HG02943 (cell line): Measurements from ENCODE around the gene PRND.
"Not testable (repeated sequence)": the region's sequence is repeated elsewhere in the genome, so short reads cannot be mapped to it uniquely, and the experiment has no call there.

Experiments
- ATAC-seq: cut with Tn5 transposase; IDR thresholded peaks from one replicate; pipeline ENCODE4 v1.9.1; 2021; ENCODE audit warnings: mild to moderate bottlenecking, low read depth, moderate library complexity; ENCODE audit not compliant: unreplicated experiment

Gene PRND

GRCh38 chr20:4708036-4708435, 13.7 kb upstream of the PRND start:
- ATAC-seq: no peak

GRCh38 chr20:4708856-4709255, 12.9 kb upstream of the PRND start:
- ATAC-seq: no peak

DNA sequence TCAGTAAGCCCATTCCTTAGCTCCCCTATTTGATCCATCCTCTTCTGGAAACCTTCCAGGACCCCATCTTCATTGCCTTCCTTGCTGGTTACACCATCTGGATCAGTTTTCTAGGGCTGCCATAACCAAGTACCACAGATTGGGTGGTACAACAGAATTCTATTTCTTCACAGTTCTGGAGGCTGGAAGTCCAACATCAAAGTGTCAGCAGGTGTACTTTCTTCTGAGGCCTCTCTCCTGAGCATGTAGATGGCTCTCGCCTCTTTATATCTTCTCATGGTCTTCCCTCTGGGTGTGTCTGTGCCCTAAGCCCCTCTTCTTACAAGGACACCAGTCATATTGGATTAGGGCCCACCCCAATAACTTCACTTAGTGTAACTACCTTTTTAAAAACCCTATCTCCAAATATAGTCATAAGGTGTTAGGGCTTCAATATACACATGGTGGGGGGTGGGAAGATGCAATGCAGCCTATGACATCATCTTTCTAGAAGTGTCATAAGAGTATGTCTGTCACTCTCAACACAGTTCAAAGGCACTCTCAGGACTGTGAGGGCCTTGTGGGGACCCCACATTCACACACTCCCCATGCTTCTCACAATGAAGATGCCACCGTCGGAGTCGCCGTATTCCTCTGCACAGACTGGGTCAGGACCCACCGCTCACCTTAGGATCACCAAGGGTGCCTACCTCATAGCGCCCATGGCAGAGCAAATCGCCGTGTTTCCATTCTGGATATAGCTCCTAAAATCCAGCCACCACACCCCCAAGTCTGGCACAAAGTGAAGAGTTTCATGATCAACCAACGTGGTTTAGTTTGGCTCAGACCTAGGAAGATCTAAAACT, 12.2 kb upstream of the PRND start:
- ATAC-seq: no peak

- ATAC-seq: no peak
Measured at GRCh38 chr20:4710106-4710475, 11.6 kb upstream of the PRND start.

DNA sequence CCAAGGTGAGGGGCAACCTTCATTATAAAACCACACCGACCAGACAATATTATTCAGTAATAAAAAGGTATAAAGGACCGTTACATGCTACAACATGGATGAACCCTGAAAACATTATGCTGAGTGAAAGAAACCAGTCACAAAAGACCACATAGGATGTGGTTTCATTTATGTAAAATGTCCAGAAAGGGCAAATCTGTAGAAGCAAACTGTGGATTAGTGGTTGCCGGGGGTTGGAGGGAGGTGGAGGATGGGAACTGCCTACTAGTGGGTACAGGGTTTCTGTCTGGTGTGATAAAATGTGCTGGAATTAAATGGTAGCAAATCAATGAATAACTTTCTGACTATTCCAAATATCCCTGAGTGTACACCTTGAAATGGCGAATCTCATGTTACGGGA, 10.2 kb upstream of the PRND start:
- ATAC-seq: no peak

DNA sequence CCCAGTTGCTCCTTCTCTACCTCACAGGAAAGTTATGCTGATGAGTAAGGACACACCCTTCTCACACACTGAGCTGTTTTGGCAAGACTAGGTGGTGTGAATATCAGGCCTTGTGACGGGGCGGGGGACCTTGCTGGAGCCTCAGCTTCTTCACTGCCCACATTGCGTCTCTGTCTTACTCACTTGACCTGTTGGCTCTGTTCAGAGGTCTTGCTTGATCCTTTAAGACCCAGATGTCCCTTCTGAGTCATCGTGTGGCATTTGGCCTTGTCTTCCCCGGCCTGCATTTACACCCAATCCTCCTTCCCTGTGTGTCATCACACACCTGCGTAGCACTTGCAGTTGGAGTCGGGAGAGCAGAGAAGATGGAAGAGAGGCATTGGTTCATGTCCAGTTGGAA, 8.3 kb upstream of the PRND start:
- ATAC-seq: no peak

DNA sequence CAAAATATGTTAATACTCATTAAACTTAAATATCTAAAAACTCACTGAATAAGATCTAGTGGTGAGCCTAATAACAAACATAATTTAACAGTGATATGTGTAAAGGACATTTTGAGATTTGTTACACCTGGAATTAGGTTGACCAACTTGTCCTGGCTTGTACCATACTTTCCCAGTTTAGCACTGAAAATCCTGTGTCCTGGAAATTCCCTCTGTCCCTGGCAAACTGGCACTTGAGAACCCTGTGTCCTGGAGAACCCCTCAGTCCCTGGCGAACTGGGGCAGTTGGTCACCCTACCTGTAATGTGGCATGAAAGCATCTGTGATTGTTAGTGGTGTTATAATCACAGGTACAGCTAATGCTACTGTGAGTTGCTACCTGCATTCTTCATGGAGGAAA, 6.9 kb upstream of the PRND start:
- ATAC-seq: no peak

DNA sequence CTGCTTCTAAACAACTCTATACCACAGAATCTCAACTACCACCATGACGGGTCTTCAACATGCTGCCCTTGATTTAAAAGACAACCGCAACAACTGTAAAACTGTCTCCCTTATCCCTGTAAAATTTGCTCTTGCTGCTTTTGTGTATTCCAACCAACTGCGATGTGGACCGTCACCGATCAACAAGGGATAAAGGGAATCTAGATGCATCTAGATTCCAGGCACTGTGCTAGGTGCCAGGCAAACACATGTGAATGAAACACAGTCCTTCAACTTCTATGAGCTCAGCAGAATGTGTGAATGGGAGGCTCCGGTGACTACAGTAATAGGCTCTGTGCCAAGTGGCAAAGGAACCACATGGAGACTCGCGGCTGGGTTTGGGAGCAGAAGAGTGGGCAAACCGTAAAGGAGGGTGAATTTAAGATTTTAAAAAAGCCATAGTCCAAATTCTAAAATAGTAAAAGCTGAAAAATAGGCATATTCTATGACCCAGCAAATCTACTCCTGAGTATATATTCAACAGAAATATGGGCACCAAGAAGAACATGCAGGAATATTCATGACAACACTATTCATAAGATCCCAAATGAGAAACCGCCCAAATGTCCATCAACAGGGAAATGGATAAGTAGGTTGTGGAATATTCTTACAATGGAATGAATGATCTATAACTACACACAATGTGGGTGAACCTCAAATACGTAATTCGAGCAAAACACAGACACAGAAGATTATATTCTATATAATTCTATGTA, 3.7 kb upstream of the PRND start:
- ATAC-seq: no peak

GRCh38 chr20:4719190-4719589, 2.5 kb upstream of the PRND start:
- no peak for ATAC-seq

DNA sequence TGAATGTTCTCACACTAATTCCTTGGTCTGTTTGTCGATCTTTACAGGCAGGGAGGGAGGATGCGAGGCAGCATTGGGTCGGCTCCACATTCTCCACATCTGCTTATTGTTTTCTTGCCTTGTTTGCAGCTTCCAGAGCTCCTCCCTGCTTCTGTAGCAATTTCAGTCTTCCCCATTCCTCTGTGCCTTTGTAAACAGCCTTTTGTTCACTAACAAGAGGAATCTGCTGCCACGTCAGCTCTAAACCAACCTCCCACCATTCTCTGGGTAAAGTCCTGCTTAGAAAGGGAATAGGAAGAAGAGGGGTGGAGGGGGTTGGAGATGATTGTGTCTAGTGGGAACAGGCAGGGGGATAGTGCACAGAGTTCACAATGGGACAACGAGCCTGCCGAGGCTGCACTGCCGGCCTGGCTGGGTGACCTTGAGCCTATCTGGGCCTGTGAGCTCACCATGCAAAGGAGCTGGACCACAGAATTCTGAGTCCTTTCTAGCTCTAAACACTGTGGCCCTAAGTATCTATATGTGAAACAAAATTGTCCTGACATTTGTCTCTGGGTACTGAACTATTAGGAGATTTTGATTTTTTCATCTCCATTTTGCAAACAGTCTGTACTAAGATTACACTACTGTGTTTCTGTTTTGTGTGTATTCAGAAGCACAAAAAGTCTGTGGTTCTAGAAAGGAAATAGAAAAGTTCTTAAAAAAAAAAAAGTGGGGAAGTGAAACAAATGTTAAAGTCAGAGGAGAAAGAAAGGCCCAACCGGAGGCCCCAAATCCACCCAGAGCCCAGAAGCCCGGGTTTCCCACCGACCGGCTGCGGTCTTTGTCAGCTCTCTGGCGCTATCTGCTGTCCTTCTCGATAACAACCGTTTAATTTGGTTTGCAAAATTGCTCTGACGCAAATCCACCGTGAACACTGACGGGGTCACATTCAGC, 1.4 kb upstream of the PRND start:
- peak; percentile 93 for ATAC-seq

DNA sequence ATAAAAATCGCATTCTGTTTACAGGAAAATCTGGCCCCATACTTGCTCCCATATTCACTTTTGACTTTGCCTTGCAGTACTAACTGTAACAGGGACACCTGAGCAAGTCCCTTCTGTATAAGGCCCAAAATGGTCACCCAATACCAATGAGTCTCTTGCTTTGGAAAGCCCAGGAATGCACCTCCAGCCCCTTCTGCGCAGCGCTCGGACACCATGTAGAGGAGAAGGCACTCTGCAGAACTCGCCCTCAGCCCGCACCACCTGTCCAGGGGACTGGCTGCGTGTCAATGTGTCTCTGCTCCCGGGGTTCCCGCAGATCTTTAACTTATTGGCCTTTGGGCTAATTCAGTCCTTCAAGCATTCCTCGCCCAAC, 746 bp upstream of the PRND start:
- no peak for ATAC-seq

GRCh38 chr20:4722571-4722970, 862 bp downstream of the PRND start:
- no peak for ATAC-seq

DNA sequence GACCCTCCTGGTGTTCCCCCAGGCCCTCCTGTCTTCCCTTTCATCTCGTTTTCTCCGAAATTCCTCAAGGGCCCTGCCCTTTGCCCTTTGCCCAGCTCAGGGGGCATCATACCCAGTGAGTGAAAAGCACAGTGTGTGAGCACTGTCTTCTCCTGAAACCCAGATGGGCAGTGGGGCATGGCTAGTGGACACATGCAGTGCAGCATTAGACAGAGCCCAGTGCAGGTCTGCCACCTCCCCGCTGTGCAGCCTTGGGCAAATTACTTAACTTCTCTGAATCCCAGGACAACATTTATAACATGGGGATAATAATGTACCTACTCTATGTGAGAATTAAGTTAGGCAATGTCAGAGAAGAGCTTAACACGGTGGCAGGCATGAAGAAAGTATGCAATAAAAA, 1.3 kb downstream of the PRND start:
- ATAC-seq: no peak

- ATAC-seq: not testable (repeated sequence)
Measured at GRCh38 chr20:4723553-4723952, 1.8 kb downstream of the PRND start.

DNA sequence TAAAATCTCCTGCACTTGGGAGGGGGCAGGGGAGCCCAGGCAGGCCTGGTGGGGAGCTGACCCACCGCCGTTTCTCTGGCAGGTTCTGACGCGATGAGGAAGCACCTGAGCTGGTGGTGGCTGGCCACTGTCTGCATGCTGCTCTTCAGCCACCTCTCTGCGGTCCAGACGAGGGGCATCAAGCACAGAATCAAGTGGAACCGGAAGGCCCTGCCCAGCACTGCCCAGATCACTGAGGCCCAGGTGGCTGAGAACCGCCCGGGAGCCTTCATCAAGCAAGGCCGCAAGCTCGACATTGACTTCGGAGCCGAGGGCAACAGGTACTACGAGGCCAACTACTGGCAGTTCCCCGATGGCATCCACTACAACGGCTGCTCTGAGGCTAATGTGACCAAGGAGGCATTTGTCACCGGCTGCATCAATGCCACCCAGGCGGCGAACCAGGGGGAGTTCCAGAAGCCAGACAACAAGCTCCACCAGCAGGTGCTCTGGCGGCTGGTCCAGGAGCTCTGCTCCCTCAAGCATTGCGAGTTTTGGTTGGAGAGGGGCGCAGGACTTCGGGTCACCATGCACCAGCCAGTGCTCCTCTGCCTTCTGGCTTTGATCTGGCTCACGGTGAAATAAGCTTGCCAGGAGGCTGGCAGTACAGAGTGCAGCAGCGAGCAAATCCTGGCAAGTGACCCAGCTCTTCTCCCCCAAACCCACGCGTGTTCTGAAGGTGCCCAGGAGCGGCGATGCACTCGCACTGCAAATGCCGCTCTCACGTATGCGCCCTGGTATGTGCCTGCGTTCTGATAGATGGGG, 3.0 kb downstream of the PRND start:
- ATAC-seq: no peak

GRCh38 chr20:4725263-4725550, 3.5 kb downstream of the PRND start:
- ATAC-seq: no peak

DNA sequence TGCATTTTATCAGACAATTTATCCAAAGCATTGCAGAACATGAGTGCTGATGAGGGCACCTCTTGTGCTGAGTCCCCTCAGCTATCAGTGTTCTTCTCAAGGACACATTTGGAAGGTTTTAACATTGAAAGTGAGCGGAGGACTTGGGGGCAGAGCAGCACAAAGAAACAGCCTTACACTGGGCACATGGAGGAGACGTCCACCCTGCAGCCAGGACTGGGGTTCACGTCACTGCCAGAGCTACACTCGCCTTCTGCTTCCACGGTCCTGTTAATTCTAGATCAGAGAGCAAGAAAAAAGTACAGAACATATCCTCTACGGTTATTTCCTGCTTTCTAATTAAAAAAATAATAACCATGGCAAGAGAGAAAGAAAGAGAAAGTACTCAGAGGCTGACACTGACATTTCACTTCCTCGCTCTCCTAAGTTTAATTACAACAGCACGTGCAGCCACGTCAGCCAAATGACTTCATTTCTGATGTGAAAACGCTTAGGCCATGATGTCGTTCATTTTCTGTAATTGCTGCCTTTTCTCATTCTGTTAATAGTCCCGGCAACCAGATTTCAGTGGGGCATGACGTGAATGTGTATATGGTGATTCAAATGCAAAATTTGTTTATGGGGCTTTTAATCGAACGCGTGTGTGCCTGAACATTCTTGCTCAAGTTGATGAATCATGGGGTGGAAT, 5.1 kb downstream of the PRND start:
- ATAC-seq: no peak

GRCh38 chr20:4728120-4728760, 6.5 kb downstream of the PRND start:
- no peak for ATAC-seq

DNA sequence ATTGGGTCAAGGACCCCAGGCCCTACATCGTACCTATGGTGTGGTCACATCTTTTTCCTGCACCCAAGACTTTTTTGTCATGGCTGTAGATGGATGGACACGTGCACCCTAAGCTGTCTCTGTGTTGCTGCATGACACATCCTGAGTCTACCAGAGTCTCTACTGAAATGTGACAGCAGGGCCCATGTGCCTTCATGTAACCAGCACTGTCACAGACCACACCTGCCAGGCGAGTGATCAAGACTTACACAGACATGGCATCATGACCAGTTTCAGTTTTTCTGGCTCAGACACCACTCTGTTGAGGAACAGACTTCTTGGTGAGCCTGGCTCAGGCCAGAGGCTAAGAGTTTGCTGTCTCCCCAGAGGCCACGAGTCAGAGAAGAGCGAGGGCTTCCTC, 7.6 kb downstream of the PRND start:
- no peak for ATAC-seq
